Renal pelvis (tissue), 4 donors: ENCODE measurements around the gene AFG1L. TPM values are rescaled to one million over a fixed set of nuclear protein-coding genes. Genes with fewer than 3 reads are reported as not detected.

Experiments
- DNase-seq: peaks from one replicate; pipeline ENCODE4 v3.0.0-alpha.2; 2013
- polyA plus RNA-seq, 3 donors: library from polyadenylated mRNA; unstranded; fragments of 120-200 nt; gene quantifications; one replicate each; pipeline ENCODE4 v1.2.1, GENCODE V29; 2013; ENCODE audit not compliant: insufficient read length in 3 of 3

Gene AFG1L
- polyA plus RNA-seq, 3 donors, result 7.3 to 8.4 (median 8.3) TPM

DNA sequence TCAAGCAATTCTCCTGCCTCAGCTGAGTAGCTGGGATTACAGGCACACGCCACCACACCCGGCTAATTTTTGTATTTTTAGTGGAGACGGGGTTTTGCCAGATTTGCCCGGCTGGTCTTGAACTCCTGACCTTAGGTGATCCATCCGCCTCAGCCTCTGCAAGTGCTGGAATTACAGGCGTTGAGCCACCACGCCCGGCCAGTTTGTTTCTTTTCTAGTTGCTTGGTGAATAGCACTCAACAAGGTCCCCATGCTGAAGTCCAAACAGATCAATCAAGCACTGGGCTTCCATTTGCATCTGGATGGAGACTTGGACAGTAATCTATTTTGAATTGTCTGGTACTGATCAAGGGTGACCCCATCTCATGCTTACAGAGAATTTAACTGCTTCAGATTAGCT, 157.0 kb downstream of the AFG1L start:
- no peak for DNase-seq

DNA sequence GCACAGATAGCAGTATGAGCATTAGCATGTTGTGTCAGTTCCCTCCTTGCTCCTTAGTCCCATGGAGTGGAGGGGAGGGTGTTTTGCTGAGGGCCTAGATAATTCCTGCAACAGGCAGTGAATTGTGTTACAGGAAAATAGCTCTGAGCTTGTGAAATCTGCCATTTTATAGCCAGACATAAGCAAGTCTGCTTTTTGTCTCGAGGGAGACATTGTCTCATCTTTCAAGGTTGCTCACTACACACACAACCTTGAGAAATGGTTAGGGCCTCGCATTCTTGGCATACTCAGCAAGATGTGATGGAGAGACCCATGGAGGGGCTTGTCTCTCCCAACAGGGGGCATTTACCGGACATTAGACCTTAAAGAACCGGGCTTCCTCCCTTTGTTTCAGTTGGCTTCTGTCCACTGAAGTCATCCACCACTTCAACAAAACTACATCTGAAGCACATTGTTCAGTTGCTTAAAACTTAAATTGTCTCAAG, 157.9 kb downstream of the AFG1L start:
- DNase-seq, result peak; percentile 9

DNA sequence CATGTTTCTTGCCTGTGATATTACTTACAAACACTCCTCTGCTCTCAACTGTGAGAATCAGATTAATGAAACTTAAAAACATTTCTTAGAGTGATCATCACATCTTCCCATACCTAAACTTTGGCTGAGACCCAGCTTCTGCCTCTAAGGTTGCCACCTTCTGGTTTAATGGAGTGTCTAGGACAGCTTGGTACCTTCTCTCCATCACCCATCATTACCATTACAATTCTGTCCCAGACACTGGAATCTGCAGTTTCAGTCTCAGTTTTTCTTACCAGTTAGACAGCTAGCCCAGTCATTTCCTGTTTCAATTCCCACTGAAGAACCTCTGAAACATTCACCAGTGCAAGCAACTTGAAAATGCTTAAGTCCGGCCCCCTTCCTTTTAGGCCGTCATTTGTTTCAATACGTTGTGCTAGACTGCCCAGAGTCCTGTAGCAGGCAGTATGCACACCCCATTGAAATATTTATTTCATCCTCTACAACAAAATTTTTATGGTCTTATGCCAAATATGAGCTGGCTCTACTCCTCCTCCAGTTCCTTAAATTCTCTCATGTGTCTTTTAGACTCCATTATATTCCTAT, 158.8 kb downstream of the AFG1L start:
- DNase-seq, result no peak

DNA sequence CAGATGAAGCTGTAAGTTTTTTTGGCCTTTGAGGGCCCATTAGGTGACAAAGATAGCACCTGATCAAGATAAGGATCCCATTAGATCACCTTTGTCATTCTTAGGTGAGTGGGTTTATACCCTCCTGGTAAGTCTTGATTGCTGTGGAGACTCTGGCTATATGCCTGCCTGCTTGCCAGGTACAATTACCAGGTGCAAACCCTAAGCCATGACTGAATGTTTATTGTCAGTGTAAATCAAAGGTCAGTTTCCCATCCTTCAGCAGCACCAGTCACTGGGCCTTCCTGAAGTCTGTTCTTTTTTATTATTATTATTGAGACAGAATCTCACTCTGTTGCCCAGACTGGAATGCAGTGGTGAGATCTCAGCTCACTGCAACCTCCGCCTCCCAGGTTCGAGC, 159.5 kb downstream of the AFG1L start:
- no peak for DNase-seq

DNA sequence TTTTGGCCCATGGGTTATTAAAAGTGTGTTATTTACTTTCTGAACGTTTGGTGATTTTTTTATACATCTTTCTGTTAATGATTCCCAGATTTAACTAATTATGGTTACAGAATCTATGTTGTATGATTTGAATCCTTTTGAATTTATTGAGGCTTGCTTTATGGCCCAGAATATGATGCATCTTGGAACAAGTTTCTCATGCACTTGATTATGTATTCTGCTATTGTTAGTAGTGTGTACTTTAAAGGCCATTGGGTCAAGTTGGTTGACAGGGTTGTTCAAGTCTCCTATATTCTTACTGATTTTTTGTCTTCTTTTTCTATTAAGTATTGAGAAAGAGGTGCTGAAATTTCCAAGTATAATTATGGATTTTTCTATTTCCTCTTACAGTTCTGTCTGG, 160.8 kb downstream of the AFG1L start:
- DNase-seq, result no peak

DNA sequence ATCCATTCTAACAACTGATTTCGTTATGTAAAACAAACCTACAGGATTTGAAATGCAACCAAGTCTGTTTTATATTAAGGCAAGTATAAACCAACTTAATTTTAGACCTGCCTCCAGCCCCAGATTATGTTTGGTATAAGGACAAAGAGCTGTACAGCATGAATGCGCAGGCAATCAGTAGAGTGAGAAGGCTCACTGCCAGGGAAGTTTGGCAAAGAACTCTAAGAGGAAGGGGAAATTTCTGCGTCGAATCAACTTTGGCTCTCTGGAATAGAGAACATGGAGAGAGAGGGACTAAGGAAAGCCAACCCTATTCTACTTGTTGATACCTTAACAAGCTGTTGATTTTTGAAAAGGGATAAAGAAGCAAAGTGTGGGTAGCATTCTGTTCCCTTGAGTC, 168.9 kb downstream of the AFG1L start:
- DNase-seq, result no peak

DNA sequence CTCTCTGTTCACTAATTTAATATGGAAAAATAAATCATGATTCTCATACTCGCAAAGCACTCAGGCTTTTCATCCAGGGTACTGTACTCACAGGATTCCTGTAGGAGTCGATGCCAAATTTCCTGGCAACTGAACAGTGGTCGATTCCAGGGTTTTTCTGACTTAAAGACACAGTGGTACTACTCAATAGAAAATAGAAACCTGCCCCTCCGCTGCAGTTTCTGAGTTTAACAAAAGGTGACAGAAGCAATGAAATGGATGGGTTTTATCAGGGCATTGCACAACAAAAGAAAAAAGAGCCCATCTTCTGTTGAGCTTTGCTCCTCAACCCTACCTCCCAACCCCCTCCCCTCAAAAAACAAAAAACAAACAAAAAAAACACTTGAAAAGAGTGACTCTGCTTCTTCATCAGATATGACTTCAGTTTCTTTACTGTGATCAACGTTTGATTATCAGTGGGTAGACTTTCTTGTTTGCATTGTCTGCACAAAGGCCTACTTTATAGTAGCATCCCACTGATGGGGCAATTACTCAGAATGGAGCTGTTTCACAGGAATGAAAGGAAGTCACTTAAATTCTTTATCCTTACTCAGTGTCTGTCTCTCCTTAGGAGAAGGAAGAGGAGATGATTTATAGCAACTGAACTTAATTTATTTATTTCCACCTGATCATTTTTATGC, 169.7 kb downstream of the AFG1L start:
- no peak for DNase-seq

DNA sequence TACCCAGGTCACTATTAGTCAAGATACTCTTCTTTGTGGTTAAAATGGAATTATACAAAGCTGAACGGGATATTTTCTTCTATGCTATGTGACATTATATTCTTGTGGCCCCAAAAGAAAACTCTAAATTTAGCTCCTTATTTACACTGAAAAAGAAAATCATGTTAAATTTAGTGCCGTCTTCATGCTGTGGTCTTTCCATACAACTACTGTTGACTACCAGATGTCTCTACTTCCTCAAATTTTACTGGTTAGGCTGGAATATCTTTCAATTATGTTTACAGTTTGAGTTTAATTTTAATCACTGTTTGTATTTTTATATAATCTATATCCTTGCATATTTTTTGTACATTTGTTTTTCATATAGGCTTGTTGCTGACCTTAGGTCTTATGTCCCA, 170.2 kb downstream of the AFG1L start:
- DNase-seq, result no peak

DNA sequence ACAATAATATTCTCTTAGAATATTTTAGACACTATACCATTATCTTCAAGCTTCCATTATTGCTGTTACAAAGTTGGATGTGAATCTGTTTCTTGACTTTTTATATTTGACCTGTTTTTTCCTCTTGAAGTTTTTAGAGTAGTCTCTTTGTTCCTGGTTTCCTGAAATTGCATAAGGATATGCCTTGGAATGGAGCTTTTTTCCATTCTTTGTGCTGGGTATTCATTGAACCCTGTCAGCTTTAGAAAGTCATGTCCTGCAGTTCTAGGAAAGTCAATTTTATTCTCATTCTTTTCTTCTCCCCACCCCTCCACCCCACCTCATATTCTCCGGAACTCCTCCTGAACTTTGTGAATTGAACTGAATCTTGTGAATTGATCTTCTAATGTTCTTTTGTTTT, 173.5 kb downstream of the AFG1L start:
- no peak for DNase-seq

DNA sequence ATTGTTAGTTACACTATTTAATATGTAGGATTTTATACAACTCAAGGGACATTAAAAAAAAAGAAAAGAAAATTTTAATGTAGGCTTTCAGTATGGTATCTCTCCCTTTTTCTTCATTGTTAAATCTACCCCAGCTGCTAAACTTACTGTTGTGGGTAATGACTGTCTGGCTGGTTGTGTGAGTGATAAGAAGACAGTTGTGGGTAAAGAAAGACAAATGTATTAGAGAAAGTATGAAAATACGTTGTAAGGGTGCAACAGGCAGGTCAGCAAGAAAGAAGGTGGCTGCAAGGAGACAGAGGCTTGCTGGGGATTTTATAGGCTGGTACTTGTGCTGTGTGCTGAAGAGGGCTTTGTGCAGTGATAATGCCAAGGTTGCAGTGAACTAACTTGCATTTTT, 174.5 kb downstream of the AFG1L start:
- DNase-seq, result no peak

DNA sequence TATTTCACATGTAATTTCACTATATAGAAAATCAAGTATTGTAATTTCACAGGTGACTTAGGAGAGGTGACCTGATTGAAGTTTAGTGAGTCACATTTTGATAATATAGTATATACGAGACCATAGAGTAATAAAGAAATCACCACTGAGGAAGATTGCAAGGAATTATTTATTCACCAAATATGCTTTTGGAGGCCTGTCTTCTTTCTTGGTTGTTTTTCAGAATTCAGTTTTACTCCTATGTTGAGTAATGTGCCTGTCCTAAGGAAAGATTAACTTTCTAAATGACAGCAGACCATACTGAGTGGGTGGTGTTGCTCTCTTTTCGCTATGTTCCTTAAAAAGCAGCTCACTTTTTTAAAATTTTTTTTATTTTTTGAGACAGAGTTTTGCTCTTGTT, 178.3 kb downstream of the AFG1L start:
- DNase-seq, result no peak

DNA sequence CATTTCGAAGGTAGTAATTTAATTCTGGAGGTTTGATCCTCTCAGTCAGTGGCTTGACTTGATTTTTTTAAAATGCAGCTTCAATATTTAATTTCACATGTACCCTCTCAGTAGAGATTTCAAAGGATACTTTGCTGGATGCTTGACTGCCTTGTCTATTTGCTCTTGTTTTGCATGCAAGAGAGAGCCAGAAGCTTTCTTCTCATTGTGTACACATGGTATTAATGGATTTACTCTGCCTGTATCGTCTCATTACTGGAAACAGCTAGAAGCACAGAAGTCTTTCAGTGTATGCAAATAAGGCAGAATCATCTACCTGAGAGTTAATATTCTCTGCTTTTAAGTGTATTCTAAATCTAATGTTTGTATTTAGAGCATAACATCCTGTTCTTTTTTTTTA, 181.5 kb downstream of the AFG1L start:
- DNase-seq, result no peak

DNA sequence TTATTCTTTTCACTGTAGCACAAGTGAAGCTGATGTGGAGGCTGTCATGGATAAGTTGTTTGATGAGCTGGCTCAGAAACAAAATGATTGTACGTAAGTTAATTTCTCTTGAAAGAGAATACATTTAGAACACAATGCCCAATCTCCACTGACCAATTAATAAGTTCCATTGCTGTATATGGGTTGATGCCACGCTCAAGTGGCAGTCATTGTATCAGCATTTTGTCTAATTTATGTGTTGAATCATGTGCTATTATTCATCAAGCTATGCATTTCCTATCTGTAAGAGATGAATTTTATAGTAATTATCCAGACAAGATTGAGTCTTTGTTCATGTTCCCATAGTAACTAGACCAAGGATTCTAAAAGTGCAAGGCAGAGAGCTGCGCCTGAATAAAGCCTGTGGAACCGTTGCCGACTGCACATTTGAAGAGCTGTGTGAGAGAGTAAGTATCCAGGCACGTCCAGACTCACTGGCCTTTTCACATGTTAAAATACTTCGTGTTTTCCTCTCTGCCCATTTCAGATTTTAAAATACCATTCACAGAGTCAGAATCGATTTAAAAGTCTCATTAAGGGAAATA, 182.1 kb downstream of the AFG1L start:
- no peak for DNase-seq

DNA sequence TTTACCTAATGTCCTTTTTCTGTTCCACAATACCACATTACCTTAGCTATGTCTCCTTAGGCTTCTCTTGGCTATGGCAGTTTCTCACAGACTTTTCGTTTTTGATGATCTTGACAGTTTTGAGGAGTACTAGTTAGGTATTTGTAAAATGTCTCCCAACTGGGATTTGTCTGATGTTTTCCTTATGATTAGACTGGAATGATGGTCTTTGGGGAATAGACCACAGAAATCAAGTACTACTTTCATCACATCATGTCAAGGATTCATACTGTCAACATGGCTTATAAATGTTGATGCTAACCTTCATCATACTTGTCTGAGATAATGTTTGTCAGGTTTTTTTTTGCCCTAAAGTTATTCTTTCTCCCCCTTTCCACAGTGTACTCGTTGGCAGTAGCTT, 187.7 kb downstream of the AFG1L start:
- DNase-seq, result no peak

DNA sequence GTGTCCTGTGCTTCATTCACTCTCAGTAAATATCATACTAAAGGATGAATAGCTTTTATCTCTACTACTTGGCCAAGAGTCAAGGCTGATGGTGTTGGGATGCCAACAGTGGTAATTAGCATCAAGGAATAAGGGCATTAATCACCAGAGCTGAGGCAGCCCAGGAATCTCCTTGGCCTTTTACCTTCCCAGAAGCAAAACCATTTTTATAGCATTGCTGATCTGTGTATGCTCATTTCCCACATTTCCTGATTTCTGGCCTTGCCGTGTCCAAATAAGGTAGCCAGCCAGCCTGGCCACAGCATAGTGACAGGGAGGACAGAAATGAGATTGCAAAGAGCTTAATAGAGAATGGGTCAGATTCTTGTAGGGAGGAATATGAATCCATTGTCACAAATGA, 189.2 kb downstream of the AFG1L start:
- no peak for DNase-seq

DNA sequence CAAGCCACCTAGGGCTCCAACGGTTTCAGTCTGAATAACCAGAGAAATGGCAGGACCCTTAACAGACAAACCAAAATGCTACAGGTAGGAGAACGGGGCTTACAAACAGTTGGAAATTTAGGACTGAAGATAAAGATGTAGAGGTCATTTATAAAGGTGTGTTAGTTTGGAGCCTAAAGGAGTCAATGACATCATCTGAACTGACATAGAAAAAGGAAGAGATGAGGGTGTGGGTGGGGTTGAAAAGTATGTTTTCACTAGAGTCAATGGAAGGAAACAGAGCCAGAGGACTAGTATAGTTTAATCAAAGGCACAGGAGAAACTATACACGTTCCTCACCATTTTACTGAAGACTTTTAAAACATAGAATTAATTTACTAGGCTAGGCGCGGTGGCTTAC, 194.8 kb downstream of the AFG1L start:
- DNase-seq, result no peak

DNA sequence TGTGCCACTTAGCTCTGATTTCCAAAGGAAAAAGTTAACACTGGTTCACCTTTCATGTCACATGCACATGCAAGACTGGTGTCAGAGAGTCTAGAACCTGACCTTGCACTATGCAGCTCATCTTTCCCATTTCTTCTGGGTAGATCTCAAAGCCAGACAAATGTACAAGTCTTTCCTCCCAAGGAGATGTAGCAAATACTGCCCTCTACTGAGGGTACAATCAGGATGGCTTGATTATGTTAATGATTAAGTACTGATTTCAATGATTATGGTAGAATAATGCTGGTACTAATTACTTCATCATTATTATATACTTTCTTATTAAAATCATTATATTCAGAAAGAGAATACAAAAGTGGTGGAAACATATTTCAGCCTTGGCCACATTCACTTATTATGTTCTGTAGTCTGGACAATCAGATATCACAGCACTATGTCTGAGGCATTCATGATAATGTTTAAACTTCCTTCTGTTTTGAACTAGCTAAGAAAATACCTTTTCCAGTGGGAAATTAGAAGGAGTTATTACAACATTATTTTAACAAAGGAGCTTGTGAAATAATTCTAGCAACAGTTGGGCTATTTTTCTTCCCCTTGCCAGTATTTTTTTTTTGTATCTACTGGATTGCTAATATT, 197.4 kb downstream of the AFG1L start:
- peak; percentile 30 for DNase-seq

DNA sequence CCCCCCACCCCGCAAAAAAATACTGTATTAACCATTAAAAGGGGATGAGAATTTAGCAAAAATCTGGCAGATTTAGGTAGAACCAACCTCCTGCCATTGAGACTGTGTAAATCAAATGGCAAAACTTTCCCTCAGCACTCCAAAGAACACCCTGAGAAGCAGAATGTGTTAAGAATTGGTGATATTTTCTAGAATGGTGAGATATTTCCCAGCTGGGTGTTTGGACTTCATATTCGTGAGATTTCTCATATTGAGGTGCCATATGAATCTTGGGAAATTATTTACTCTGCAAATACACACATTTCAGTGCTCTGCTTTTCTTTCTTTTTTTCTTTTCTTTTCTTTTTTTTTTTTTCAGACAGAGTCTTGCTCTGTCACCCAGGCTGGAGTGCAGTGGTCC, 199.6 kb downstream of the AFG1L start:
- no peak for DNase-seq

DNA sequence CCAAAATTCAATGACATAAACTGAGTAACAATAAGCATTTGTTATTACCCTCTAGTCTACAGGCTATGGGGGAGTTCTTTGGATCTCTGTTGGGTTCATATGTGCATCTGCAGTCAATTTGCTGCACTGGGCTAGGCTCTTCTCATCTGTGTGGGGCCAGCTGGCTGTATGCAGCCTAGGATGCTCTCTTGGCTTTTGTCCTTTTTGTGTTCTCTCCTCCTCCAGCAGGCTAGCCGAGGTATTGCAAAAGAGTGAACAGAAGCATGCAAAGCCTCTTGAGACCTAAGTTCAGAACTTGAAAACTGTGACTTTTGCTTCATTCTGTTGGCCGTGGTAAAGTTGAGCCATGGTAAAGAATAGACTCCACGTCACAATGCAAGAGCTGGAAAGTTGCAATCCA, 203.0 kb downstream of the AFG1L start:
- DNase-seq, result no peak

DNA sequence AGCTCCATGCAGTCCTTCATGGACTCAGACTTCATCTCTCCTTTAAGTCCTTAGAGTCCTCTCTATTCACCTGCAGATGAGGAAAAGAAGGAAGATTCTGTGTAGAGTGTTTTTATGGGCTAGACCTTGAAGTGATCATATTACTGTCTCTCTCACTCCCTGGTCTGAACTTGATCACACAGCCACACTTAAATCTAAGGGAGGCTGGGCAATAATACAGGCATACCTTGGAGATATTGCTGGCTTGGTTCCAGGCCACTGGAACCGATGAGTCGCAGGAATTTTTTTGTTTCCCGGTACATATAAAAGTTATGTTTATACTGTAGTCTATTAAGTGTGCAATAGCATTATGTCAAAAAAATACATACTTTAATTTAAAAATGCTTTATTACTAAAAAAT, 206.7 kb downstream of the AFG1L start:
- no peak for DNase-seq

DNA sequence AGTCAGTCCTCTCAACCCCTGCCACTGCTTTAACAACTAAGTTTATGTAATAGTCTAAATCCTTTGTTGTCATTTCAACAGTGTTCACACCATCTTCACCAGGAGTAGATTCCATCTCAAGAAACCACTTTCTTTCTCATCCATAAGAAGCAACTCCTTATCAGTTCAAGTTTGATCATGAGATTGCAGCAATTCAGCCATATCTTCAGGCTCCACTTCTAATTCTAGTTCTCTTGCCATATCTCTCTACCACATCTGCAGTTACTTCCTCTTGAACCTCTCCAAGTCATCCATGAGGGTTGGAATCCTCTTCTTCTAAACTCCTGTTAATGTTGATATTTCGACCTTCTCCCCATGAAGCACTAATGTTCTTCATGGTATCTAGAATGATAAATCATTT, 208.0 kb downstream of the AFG1L start:
- DNase-seq, result no peak

DNA sequence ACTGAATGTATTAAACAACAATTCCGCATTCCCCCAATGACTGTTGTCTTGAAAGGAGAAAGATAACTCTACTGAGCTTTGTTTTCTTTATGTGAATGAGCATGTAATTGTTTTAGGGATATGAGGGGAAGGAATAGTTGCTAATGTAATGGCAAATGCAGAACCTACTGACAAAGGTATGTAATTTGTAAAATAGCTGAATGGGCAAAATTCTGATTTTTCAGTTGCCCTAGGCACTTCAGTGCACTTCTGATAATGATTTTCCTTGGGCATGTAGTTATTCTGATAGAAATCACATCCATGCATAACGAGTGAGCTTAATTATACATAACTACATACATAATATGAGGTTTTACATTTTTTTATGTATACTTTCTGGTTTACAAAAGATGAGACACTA, 212.5 kb downstream of the AFG1L start:
- DNase-seq, result no peak
